Sigmoid colon (tissue), 7 donors: Measurements from ENCODE around the gene HNRNPA3. TPM values are rescaled to one million over a fixed set of nuclear protein-coding genes. Genes with fewer than 3 reads are reported as not detected.
"Not testable (repeated sequence)": the region's sequence is repeated elsewhere in the genome, so short reads cannot be mapped to it uniquely, and the experiment has no call there.

Experiments
- DNase-seq: peaks from one replicate; pipeline ENCODE4 v3.0.0-alpha.2; 2019
- H3K27ac ChIP-seq, 4 donors: fragments of 200-600 bp; sonication (generic); one replicate each; pipeline ENCODE4 v1.5.1; 2016 to 2019; ENCODE audit warnings: mild to moderate bottlenecking in 1 of 4
- H3K27me3 ChIP-seq, 3 donors: fragments of 200-600 bp; sonication (generic); one replicate each; pipeline ENCODE4 v1.5.1; 2019; ENCODE audit warnings: mild to moderate bottlenecking in 1 of 3
- H3K36me3 ChIP-seq, 4 donors: fragments of 200-600 bp; sonication (generic); one replicate each; pipeline ENCODE4 v1.5.1; 2016 to 2019
- H3K4me1 ChIP-seq, 4 donors: fragments of 200-600 bp; sonication (generic); one replicate each; pipeline ENCODE4 v1.5.1; 2017 to 2019
- H3K4me3 ChIP-seq, 4 donors: fragments of 200-600 bp; sonication (generic); one replicate each; pipeline ENCODE4 v1.5.1; 2017 to 2019; ENCODE audit warnings: mild to moderate bottlenecking in 2 of 4, moderate library complexity in 1 of 4
- H3K9me3 ChIP-seq, 4 donors: fragments of 200-600 bp in 3 of 4; sonication (generic) in 3 of 4; one replicate each; pipeline versions ENCODE4 v1.5.1 to v1.6.1; 2013 to 2019
- CTCF ChIP-seq, 4 experiments: fragments of 450-650 bp in 3 of 4; fragments of 200-600 bp in 1 of 4; IDR thresholded peaks; one replicate each; pipeline ENCODE4 v1.5.1; 2016 to 2019; ENCODE audit warnings: antibody characterized with exemption in 4 of 4, mild to moderate bottlenecking in 3 of 4, moderate library complexity in 2 of 4
- EP300 ChIP-seq, 4 donors: sonication (generic); formaldehyde crosslinking; IDR thresholded peaks; one replicate each; pipeline ENCODE4 v1.6.1; 2017; ENCODE audit warnings: antibody characterized with exemption in 4 of 4
- POLR2A ChIP-seq, 2 donors: fragments of 450-650 bp; IDR thresholded peaks; one replicate each; pipeline ENCODE4 v1.6.1; 2016; ENCODE audit warnings: antibody characterized with exemption in 2 of 2, mild to moderate bottlenecking in 2 of 2, moderate library complexity in 2 of 2
- POLR2AphosphoS5 ChIP-seq, 4 donors: sonication (generic); formaldehyde crosslinking; IDR thresholded peaks; one replicate each; pipeline ENCODE4 v1.6.1; 2017; ENCODE audit warnings: antibody characterized with exemption in 4 of 4
- WGBS, 2 donors: extraction: QIAGEN DNeasy Blood & Tissue Kit; methylation state at CpG; one replicate each; pipeline ENCODE4 v1.1.7; 2013; 5-methylcytosine and 5-hydroxymethylcytosine counted together
- intact Hi-C: fragments of 100-400 bp; cut with DNase I; formaldehyde crosslinking; loops from one replicate; pipeline ENCODE4 v1.15.1; 2023
- polyA plus RNA-seq, 3 donors: library from polyadenylated mRNA; stranded (reverse); fragments of 200-250 nt; gene quantifications; one replicate each; pipeline ENCODE4 v1.2.3, GENCODE V29; 2013
- total RNA-seq, 4 donors: library from RNA; depleted of rRNA; stranded (reverse); fragments of >200 nt; gene quantifications; one replicate each; pipeline ENCODE4 v1.1.0, GENCODE V29; 2016
- donor health status: healthy with polysubstance abuse.
- donor health status: Bipolar disorder and iron deficiency.
- donor health status: healthy.

The HNRNPA3 gene
- total and polyA plus RNA-seq, 7 donors, result 69.2 to 261 (median 82.1) TPM

GRCh38 chr2:177174486-177174885, 38.1 kb upstream of the HNRNPA3 start:
- 84% methylated on average over 4 of the region's 4 CpGs for WGBS, 2 donors
- intact Hi-C loops, result no loop called here
- no peak for TF ChIP-seq EP300 (IDR thresholded peaks at IDR 0.05)
- TF ChIP-seq CTCF (IDR thresholded peaks at IDR 0.05), result no peak
- no peak for TF ChIP-seq POLR2A (IDR thresholded peaks at IDR 0.05)
- TF ChIP-seq POLR2AphosphoS5 (IDR thresholded peaks at IDR 0.05), result no peak
- Histone ChIP-seq H3K27ac (no peak overlapping the region), H3K27me3 (no peaks in the 10 kb centered on the region), H3K9me3 (no peaks in the 10 kb centered on the region), H3K36me3 (no peaks in the 10 kb centered on the region), H3K4me1 (no peaks in the 10 kb centered on the region), H3K4me3 (no peak overlapping the region)
- DNase-seq, result no peak

- Histone ChIP-seq H3K27me3 (no peaks in the 10 kb centered on the region), H3K27ac (no peak overlapping the region), H3K36me3 (no peaks in the 10 kb centered on the region), H3K4me3 (no peak overlapping the region), H3K4me1 (no peaks in the 10 kb centered on the region), H3K9me3 (no peaks in the 10 kb centered on the region)
- 88 to 94% methylated on average over 7 of the region's 7 CpGs for WGBS, 2 donors
- no peak for TF ChIP-seq POLR2AphosphoS5 (IDR thresholded peaks at IDR 0.05)
- no peak for TF ChIP-seq EP300 (IDR thresholded peaks at IDR 0.05)
- DNase-seq, result no peak
- intact Hi-C loops, result no loop called here
Observed at GRCh38 chr2:177175917-177176668, 36.5 kb upstream of the HNRNPA3 start.

GRCh38 chr2:177178797-177179196, 33.8 kb upstream of the HNRNPA3 start:
- no peak for TF ChIP-seq CTCF (IDR thresholded peaks at IDR 0.05)
- TF ChIP-seq POLR2A (IDR thresholded peaks at IDR 0.05), result no peak
- TF ChIP-seq EP300 (IDR thresholded peaks at IDR 0.05), result no peak
- TF ChIP-seq POLR2AphosphoS5 (IDR thresholded peaks at IDR 0.05), result no peak

GRCh38 chr2:177179227-177179626, 33.4 kb upstream of the HNRNPA3 start:
- 89% methylated on average over 2 of the region's 2 CpGs for WGBS, 2 donors

More at GRCh38 chr2:177178797-177179196, 33.8 kb upstream of the HNRNPA3 start:
- no peak overlapping the region for H3K27ac ChIP-seq
- H3K4me3 ChIP-seq, result no peak overlapping the region
- no peak for DNase-seq
- H3K27me3 ChIP-seq, result no peaks in the 10 kb centered on the region
- intact Hi-C loops, result no loop called here
- H3K36me3 ChIP-seq, result no peaks in the 10 kb centered on the region
- no peaks in the 10 kb centered on the region for H3K9me3 ChIP-seq
- H3K4me1 ChIP-seq, result no peaks in the 10 kb centered on the region
- 63 to 65% methylated on average over 1 of the region's 1 CpG for WGBS, 2 donors

GRCh38 chr2:177179671-177180070, 32.9 kb upstream of the HNRNPA3 start:
- H3K4me1 ChIP-seq, H3K36me3 ChIP-seq, DNase-seq, intact Hi-C loops, H3K27me3 ChIP-seq, H3K9me3 ChIP-seq, H3K27ac ChIP-seq, H3K4me3 ChIP-seq: not testable (repeated sequence)

More at GRCh38 chr2:177179227-177179626, 33.4 kb upstream of the HNRNPA3 start:
- no peaks in the 10 kb centered on the region for H3K4me1 ChIP-seq
- H3K36me3 ChIP-seq, result no peaks in the 10 kb centered on the region
- intact Hi-C loops, result no loop called here
- H3K27ac ChIP-seq, result no peak overlapping the region
- H3K27me3 ChIP-seq, result no peaks in the 10 kb centered on the region
- DNase-seq, result no peak
- TF ChIP-seq EP300 (IDR thresholded peaks at IDR 0.05), result no peak
- no peak for TF ChIP-seq CTCF (IDR thresholded peaks at IDR 0.05)
- TF ChIP-seq POLR2A (IDR thresholded peaks at IDR 0.05), result no peak
- TF ChIP-seq POLR2AphosphoS5 (IDR thresholded peaks at IDR 0.05), result no peak
- H3K9me3 ChIP-seq, result no peaks in the 10 kb centered on the region
- no peak overlapping the region for H3K4me3 ChIP-seq
